8988T (cell line): Measurements from ENCODE around the gene DNAJB5.
"Not testable (repeated sequence)": the region's sequence is repeated elsewhere in the genome, so short reads cannot be mapped to it uniquely, and the experiment has no call there.

ENCODE experiments used
- DNase-seq: peaks from one replicate; pipeline ENCODE4 v3.0.0; 2011

Gene DNAJB5

DNA sequence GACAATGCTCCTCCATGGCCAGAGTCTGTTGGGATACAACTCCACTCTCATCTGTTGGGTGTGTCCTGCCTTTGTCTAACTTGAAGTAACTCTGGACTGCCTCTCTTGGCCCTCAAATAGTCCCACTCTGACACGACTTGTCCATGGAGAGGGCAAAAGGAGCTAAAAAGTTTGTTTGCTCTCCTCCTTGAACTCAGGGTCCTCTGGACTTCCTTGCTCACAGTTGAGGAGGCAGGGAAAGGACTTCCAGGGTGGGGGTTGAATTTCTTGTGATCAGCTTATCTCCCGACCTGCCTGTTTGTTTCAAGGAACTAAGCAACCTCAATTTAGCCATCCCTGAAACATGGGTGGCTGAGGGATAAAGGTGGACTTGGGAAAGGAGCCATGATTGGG lies 11.7 kb downstream of the DNAJB5 start:
- no peak for DNase-seq

DNA sequence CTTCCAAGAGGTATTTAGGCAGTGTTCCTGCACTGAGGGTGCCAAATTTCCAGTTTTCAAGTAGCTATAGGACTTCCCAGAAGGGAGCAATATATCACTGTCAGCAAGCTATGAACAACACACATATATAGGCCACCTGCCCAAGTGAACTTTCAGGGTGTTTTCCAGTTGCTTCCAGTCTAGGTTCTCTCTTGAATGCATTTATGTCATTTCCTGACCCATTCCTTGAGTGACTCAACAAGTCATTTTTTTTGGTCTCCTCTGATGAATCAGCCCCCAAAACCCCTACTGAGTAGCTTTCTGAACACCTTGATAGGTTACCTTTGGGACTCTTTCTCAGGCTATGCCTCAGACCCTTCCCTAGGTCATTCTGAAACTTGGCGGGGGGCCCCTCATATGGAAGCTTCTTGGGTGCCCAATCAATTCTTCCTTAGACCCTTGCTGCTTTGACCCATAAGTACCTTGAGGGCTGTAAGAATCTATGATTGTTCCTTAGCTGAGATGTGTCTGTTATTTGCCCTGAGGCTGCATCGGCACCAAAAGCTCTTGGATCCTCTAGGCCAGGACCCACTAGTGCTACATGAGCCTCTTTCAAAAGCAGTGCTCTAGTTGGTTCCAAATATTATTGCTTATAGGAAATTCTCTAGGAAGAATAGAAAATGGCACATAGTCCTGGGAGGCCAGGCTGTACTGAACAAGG lies 12.4 kb downstream of the DNAJB5 start:
- no peak for DNase-seq

DNA sequence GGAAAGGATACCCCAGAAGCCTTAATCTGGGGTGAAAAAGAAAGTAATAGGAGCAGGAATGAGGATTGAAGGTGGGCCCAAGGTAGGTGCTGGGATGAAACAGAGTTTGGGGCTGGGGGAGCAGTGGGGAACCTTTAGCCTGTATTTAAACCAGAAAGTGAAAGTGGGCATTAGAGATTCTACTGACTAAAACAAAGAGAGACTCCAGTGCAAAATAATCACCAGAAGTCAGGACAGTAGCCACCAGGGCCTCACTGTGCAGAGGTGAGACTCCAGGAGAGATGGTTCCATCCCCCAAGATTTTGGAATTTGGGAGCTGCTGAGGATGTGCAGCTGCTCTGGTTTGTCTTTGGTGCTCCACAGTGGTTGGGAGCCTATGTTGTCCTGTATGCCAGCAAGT lies 13.1 kb downstream of the DNAJB5 start:
- no peak for DNase-seq

DNA sequence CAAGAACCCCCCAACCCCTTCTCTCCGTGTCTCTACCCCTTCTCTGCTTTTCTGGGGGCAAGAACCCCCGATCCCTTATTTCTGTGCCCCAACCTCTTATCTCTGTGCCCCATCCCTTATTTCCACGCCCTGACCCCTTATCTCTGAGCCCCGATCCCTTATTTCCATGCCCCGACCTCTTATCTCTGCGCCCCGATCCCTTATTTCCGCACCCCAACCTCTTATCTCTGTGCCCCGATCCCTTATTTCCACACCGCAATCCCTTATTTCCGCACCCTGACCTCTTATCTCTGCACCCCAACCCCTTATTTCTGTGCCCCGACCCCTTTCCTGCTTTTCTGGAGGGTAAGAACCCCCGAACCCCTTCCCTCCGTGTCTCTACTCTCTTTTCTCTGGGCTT lies 14.8 kb downstream of the DNAJB5 start:
- DNase-seq: not testable (repeated sequence)

DNA sequence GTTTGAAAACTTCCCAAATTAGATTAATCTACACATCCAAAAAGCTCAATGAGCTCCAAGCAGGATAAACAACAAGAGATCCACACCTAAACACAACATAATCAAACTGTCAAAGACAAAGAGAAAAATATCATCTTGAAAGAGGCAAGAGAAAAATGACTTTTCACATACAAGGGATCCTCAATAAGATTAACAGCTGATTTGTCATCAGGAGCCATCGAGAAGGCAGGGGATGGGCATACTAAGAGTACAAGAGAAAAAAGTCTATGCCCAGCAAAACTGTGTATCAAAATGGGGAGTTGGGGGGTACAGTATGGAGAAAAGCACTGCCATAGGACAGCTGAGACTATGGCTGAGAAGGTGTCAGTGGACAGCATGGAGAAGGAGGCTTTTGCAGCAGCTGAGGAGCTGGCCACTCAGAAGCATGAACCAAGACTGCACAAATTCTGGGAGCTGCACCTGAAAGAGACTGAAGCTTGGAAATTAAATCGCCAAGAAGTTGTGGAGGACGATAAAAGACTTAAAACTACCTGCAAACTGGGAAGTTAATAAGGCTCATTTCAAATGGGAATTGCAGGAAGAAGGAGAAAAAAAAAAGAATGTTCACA lies 20.9 kb downstream of the DNAJB5 start:
- no peak for DNase-seq

DNA sequence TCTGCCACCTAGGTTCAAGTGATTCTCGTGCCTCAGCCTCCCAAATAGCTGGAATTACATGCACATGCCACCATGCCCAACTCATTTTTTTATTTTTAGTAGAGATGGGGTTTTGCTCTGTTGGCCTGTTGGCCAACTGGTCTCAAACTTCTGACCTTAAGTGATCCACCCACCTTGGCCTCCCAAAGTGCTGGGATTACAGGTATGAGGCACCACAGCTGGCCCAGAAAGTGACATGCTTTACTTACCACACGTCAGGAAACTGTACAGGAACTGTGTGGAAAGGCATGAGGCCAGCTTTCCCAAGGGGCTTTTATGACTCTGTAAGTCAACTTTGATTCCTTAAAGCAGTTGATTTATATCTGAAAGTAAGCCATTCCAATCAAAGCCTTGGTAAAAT lies 25.0 kb downstream of the DNAJB5 start:
- DNase-seq: no peak

DNA sequence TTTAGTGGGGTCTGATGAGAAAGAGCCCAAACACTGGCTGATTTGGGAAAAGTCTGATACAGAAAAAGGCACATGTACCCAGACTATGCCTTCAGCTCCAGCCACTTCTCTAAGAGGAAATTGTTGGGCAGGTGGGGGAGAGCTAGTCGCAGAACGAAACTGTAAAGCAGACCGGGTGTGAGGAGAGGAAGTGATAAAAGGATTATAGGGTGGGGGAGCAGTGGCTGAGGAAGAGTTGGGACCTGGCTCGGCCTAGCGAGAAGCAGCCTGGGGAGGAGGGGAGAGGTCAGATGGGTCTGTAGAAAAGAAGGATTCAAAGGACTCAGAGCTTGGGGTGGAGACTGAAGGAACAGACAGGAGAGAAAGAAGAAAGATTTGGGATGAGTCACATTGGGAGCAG lies 33.9 kb downstream of the DNAJB5 start:
- DNase-seq: not testable (repeated sequence)

DNA sequence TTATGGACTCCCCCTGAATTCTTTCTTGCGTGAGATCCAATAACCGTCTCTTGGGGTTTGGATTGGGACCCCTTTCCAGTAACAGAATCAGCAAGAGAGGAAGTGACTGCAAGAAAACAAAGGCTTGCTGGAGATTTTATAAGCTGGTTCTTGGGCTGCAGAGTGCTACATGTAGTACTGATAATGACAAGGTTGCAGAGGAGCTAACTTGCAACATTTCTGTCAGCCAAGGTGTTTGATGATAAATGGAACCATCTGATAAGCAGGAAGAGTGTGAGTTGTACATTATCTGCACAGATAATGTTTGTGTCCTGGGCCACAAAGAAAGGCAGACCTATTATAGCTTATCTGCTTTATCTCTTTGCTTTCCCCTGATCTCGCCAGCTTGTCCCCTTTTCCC lies 37.1 kb downstream of the DNAJB5 start:
- no peak for DNase-seq

DNA sequence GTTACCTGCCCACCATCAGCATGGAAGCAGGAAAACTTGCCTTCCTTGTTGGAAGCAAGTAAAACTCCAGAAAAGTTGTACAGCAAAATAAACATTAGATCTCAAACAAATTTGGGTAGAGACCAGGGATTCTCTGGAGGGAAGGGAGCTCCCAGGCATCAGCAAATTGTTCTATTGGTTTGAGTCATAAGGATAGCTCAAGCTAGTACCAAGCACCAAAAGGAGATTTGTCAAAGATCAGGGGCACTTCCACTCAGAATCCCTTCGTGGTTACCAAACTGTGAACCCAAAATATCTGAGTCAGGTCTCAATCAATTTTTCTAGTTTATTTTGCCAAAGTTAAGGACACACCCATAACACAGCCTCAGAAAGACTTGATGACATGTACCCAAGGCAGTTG lies 37.8 kb downstream of the DNAJB5 start:
- DNase-seq: no peak

DNA sequence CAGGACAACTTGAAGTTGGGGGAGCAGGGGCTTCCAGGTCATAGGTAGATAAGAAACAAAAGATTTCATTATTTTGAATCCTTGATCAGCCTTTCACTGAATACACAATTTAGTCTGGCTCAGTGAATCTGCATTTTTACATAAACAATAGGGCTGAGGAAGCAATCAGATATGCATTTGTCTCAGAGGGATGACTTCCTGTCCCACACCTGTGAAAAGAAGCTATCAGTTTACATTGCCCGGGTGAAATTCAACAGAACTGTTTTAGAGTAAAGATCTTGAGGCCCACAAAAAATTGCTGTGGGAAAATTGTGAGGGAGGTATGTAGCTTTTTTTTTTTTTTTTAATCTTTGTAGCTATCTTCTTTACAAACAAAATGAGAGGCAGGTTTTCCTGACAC lies 38.3 kb downstream of the DNAJB5 start:
- no peak for DNase-seq

DNA sequence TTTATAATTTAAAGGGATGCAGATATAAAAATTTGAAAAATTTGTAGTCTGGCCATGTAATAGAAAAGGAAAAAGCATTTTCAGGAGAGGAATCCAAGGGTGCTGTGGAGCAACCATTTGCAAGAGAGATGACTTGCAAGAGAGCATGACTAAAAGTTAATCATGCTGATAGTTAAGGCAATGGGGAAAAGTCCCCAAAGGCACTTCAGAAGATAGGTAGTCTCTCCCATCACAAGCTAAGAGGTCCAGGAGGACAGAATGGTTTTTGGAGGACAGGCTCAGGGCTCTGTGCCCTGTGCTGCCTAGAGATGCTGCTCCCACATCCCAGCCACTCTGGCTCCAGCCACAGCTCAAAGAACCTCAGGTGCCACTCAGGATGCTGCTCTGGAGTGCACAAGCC lies 38.8 kb downstream of the DNAJB5 start:
- no peak for DNase-seq

DNA sequence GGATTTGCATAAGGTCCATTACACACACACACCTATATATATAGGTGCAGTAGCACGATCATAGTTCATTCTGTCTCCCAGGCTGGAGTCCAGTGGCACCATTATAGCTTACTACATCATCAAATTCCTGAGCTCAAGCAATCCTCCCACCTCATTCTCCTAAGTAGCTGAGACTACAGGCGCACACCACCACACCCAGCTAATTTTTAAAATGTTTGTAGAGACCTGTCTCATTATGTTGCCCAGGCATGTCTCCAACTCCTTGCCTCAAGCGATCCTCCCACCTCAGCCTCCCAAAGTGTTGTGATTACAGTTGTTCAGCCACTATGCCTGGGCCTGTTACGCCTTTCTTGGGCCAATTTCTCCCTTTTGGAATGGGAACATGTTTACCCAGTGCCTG lies 39.7 kb downstream of the DNAJB5 start:
- DNase-seq: no peak

DNA sequence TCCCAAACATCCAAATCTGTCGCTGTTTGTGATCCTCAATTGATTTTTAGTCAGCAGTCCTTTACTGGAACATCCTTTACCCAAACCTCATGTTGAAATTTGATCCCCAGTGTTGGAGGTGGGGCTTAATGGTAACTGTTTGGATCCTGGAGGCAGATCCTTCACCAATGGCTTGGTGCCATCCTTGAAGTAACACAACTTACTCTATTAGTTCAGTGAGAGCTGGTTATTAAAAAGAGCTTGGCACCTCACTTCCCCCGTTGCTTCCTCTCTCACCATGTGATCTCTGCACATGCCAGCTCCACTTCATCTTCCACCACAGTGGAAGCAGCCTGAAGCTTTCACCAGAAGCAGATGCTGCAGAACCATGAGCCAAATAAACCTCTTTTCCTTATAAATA lies 40.3 kb downstream of the DNAJB5 start:
- DNase-seq: no peak

DNA sequence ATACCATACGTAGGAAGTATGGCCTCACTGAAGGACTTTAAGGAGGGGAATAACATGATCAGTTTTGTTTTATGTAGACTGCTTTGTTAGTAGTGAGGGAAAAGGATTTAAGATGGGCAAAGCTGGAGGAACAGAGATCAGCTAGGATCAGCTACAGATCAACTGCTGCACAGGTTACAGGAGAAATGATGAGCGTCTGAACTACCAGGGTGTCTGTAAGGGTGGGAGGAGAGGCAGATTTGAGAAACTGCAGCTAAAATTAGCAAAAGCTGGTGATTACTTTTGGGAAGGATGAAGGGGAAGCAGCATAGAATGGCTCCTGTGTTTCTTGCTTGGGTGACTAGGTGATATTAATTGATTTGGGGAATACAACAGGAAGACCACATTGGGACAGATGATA lies 43.6 kb downstream of the DNAJB5 start:
- DNase-seq: no peak

DNA sequence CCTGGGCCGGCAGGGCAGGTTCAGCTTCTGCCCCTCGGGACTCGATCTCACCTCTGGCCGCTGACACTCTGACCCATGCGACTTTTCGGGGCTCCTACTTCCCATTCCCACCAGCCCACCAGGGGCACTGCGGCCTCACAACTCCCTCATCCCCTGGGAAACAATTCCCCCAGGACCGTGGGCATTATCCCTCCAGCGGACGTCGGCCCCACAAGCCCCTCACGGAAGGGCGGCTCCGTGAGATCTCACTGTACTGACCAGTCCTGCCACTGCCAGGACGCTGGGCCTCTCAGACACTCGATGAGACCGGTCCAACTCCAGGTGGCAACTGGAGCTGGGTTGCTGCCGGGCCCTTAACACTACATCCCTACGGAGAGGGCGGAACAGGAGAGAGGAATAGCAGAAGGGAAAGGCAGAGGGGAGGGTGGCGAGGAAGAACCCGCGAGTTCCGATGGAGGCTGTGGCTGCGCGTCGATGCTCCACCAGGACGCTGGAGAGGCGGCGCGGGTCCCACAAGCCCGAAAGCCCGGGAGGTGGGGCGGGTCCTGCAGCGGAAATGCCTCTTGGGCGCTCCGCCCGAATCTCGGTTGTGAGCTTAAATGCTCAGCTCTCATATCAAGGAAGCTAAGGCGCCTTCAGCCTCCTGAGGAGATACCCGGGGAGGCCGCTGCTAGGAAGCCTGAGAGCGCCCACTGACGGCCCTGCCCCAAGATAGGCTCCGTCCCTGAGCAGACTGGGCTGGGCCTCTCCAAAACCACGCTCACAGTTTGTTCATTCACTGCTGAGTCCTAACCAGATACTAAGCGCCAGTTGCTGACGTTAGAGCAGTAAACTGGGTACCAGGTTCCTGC lies 46.5 kb downstream of the DNAJB5 start:
- DNase-seq: no peak

DNA sequence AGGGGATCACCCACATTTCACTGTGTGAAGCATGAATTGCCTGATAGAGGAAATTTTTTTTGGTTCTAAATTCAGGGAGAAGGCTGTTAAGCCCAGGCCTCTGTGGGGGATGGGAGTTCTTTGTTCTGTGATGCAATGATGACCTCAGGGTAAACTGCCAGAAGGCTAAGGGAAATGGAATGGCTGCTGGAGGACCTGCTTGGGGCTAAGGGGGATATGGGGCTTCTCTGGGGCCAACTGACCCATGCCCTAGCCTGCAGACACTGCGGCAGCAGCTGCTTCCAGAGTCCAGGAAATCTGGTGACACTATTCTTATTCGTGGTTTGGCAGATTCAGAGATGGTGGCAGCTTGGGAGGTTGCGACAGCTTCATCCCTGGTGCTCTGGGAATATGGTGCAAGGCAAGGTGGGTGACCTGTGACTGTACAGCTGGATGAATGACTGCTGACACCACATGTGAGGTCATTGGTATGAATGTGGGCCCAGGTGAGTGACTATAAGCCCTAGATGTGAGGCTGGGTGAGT lies 52.6 kb downstream of the DNAJB5 start:
- DNase-seq: no peak

DNA sequence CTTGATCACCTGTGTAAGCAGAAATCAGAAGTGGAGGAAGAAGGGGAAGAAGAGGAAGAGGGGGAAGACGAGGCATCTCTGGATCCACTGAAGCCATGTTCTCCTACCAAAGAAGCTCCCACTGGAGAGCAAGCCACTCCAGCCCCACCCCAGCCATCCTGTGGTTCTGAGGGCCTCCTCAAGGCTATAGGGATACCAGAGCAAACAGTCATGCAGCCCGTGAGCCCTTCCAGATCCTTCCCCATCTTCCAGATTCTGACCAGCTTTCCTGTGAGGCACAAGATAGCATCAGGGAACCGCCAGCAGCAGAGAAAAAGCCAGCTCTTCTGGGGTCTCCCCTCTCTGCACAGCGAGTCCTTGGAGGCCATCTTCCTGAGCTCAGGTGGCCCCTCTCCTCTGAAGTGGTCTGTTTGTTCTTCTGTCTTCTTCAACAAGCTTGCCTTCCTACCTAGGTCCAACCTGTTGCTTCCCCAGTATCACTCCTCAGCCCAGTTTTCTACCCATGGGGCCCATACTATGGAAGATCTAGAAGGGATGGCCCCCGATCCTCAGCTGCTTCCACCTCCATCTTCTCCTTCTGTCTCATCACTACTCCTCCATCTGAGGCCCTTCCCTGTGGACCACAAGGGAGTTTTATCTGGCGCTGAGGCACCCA lies 53.5 kb downstream of the DNAJB5 start:
- no peak for DNase-seq

DNA sequence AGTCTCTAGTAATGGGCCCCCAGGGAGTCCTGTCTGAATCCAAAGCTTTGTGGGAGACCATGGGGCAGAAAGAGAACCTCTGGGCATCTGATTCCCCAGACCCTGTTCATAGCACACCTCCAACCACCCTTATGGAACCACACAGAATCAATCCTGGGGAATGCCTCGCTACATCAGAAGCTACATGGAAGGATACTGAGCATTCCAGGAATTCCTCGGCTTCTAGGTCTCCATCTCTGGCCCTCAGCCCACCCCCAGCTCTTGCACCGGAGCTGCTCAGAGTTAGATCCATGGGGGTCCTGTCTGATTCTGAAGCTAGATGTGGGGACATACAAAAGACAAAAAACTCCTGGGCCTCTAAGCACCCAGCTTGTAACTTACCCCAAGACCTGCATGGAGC lies 54.5 kb downstream of the DNAJB5 start:
- DNase-seq: no peak
